ENCODE data around the gene PDE1A. TPM values are rescaled to one million over a fixed set of nuclear protein-coding genes. Genes with fewer than 3 reads are reported as not detected.

Gene PDE1A
- total RNA-seq, 2 donors from 2014 or later = 4.1 to 6.0 TPM

GRCh38 chr2:182248898-182249297 is 177.9 kb downstream of the PDE1A start:
- Histone ChIP-seq H3K27ac (no peak overlapping the region), H3K36me3 (no peaks in the 10 kb centered on the region), H3K9me3 (no peaks in the 10 kb centered on the region), H3K4me3 (no peak overlapping the region), H3K27me3 (replicated peaks; ENCODE audit: insufficient read depth) (no peaks in the 10 kb centered on the region), H3K4me1 (replicated peaks) (no peaks in the 10 kb centered on the region)
- intact Hi-C loops (cut with DNase I) = no loop called here
- TF ChIP-seq CTCF (IDR thresholded peaks at IDR 0.05) = no peak
- no peak for TF ChIP-seq POLR2AphosphoS5 (IDR thresholded peaks at IDR 0.05)
- TF ChIP-seq POLR2A (IDR thresholded peaks at IDR 0.05) = no peak
- no peak for DNase-seq (ENCODE audit: low spot score)
- WGBS = 97% methylated on average over 2 of the region's 2 CpGs

- H3K27ac ChIP-seq = no peak overlapping the region
These were observed 178.5 kb downstream of the PDE1A start for GRCh38 chr2:182248362-182248761.

GRCh38 chr2:182247831-182248230 is 179.0 kb downstream of the PDE1A start:
- TF ChIP-seq CTCF (IDR thresholded peaks at IDR 0.05) (no peak), POLR2AphosphoS5 (IDR thresholded peaks at IDR 0.05) (no peak), POLR2A (IDR thresholded peaks at IDR 0.05) (no peak)

More at GRCh38 chr2:182248362-182248761, 178.5 kb downstream of the PDE1A start:
- DNase-seq (ENCODE audit: low spot score) = no peak
- Histone ChIP-seq H3K4me3 (no peak overlapping the region), H3K27me3 (replicated peaks; ENCODE audit: insufficient read depth) (no peaks in the 10 kb centered on the region), H3K4me1 (replicated peaks) (no peaks in the 10 kb centered on the region), H3K36me3 (no peaks in the 10 kb centered on the region), H3K9me3 (no peaks in the 10 kb centered on the region)
- intact Hi-C loops (cut with DNase I) = no loop called here
- TF ChIP-seq POLR2AphosphoS5 (IDR thresholded peaks at IDR 0.05) (no peak), CTCF (IDR thresholded peaks at IDR 0.05) (no peak), POLR2A (IDR thresholded peaks at IDR 0.05) (no peak)
- WGBS = 84% methylated on average over 6 of the region's 6 CpGs

GRCh38 chr2:182245963-182246362 is 180.9 kb downstream of the PDE1A start:
- intact Hi-C loops (cut with DNase I) = no loop called here
- H3K27me3 ChIP-seq (replicated peaks; ENCODE audit: insufficient read depth) = no peaks in the 10 kb centered on the region
- no peak overlapping the region for H3K27ac ChIP-seq
- no peaks in the 10 kb centered on the region for H3K9me3 ChIP-seq
- H3K36me3 ChIP-seq = no peaks in the 10 kb centered on the region
- no peak for TF ChIP-seq POLR2AphosphoS5 (IDR thresholded peaks at IDR 0.05)
- H3K4me3 ChIP-seq = no peak overlapping the region
- H3K4me1 ChIP-seq (replicated peaks) = no peaks in the 10 kb centered on the region
- DNase-seq (ENCODE audit: low spot score) = no peak

More at GRCh38 chr2:182247831-182248230, 179.0 kb downstream of the PDE1A start:
- DNase-seq (ENCODE audit: low spot score) = no peak
- Histone ChIP-seq H3K27me3 (replicated peaks; ENCODE audit: insufficient read depth) (no peaks in the 10 kb centered on the region), H3K36me3 (no peaks in the 10 kb centered on the region), H3K4me3 (no peak overlapping the region), H3K9me3 (no peaks in the 10 kb centered on the region), H3K27ac (no peak overlapping the region), H3K4me1 (replicated peaks) (no peaks in the 10 kb centered on the region)
- WGBS = 82% methylated on average over 1 of the region's 1 CpG
- intact Hi-C loops (cut with DNase I) = no loop called here

- no peaks in the 10 kb centered on the region for H3K9me3 ChIP-seq
- WGBS = 77% methylated on average over 5 of the region's 5 CpGs
- H3K4me1 ChIP-seq (replicated peaks) = no peaks in the 10 kb centered on the region
- H3K27ac ChIP-seq = no peak overlapping the region
- no peaks in the 10 kb centered on the region for H3K27me3 ChIP-seq (replicated peaks; ENCODE audit: insufficient read depth)
- no peak for DNase-seq (ENCODE audit: low spot score)
- intact Hi-C loops (cut with DNase I) = no loop called here
- no peak overlapping the region for H3K4me3 ChIP-seq
- H3K36me3 ChIP-seq = no peaks in the 10 kb centered on the region
- TF ChIP-seq POLR2AphosphoS5 (IDR thresholded peaks at IDR 0.05) (no peak), CTCF (IDR thresholded peaks at IDR 0.05) (no peak)
These were observed 184.2 kb downstream of the PDE1A start for GRCh38 chr2:182242609-182243008.

Data from prostate gland (tissue), 2 donors.